Measurements from ENCODE around the gene CD163.
"Not testable (repeated sequence)": the region's sequence is repeated elsewhere in the genome, so short reads cannot be mapped to it uniquely, and the experiment has no call there.

The CD163 gene

DNA sequence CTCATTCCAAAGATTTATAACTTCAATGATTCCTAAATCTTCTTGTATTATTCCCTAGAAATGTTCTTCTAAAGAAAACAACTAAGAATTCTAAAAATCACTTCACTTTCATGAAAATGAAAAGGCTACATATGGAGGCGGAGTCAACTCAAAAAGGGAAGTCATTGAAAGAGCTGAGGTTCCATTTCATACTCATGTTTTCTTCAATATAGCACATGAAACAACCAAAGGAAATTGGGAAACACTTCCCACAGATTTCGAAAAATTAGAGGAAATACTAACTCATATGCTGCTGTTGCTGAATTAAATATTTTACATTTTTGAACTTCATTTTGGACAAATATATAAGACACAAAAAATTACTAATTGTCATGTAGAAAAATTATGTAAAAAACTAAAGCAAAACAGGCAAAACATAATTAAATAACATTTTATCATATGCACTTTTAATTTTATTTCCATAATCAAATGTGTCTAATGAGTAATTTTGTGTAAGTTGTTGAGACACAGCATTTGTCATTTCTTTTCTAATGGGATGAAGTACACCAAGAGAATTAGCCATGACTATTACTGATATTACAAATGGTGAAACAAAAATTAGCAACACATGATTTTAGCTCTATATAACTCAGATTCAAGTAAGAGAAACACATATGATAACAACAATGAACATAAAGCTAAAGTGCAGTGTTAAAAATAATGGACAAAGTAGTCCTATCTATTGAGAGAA is at the start of gene CD163:
CD163 (minus strand) TSS at position 92 of the 730 bp plus-strand sequence; CDS start at position 5, 87 bp downstream.
- no peak for DNase-seq (ENCODE audit: low spot score)

DNA sequence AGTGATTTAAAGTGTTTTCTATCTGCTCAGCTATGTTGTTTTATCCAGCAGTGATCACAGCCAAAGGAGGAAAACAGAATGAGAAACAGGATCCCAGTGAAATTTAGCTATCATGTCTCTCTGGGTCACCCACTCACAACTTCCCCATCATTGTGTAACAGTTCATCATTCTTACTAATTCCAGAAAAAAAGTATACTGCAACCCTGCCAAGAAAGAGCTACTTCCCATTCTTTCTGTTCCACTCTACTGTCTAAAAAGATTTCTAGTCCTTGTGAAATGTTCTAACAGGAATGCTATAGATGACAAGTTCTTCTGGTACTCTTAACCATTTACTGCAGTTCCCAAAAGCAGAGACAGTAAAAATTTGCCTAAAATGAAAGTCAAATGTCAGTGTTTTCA is 39.2 kb upstream of the CD163 start:
- DNase-seq (ENCODE audit: low spot score) = no peak

DNA sequence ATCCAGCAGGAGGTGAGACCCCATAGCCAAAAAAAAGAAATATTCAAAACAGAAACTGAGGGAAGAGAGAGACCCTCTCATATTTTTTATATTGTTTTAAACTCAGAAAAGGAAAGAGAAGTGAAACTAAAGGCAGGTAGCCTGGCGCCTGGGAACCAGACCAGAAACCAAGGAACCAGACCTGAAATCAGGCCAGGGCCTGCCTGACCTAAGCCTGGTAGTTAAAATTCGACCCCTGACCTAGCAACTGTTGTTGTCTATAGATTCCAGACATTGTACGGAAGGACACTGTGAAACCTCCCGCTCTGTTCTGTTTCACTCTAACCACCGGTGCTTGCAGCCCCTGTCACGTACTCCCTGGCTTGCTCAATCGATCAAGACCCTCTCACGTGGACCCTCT is 38.5 kb upstream of the CD163 start:
- no peak for DNase-seq (ENCODE audit: low spot score)

DNA sequence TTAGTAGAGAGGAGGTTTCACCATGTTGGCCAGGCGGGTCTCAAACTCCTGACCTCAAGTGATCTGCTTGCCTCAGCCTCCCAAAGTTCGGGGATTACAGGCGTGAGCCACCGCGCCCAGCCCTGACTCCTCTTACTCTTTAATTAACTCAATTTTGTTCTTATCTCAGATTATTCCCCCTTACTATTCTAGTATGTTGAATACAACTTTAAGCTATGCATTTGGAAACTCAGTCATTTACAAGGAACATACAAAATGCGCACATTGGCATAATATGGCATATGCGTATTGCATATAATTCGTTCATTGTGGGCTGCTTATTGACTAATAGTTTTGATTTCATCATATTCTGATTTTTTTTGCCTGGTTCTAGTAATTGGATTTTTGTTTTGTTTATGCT is 10.8 kb upstream of the CD163 start:
- no peak for DNase-seq (ENCODE audit: low spot score)

DNA sequence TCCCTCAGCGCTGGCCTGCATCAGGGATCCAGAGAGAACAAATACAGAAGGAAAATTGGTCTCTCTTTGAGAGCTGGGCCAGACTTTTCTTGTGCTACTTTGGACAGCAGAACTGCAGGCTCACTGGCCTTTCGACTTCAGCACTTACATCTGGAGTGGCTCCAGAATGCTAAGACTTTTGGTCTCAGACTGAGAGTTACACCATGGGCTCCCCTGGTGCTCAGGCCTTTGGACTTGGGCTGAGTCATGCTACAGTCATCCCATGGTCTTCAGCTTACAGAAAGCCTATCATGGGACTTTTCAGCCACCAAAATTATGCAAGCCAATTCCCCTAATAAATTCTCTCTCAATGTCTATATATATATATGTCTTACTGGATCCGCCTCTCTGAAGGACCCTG is 9.0 kb upstream of the CD163 start:
- peak; percentile 40 for DNase-seq (ENCODE audit: low spot score)

DNA sequence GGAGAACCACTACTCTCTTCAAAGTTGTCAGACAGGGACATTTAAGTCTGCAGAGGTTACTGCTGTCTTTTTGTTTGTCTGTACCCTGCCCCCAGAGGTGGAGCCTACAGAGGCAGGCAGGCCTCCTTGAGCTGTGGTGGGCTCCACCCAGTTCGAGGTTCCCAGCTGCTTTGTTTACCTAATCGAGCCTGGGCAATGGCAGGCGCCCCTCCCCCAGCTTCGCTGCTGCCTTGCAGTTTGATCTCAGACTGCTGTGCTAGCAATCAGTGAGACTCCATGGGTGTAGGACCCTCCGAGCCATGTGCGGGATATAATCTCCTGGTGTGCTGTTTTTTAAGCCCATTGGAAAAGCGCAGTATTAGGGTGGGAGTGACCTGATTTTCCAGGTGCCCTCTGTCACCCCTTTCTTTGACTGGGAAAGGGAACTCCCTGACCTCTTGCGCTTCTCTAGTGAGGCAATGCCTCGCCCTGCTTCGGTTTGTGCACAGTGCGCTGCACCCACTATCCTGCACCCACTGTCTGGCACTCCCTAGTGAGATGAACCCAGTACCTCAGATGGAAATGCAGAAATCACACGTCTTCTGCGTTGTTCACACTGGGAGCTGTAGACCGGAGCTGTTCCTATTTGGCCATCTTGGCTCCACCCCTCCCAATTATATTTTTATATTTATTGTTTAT is 6.4 kb upstream of the CD163 start:
- not testable (repeated sequence) for DNase-seq (ENCODE audit: low spot score)

DNA sequence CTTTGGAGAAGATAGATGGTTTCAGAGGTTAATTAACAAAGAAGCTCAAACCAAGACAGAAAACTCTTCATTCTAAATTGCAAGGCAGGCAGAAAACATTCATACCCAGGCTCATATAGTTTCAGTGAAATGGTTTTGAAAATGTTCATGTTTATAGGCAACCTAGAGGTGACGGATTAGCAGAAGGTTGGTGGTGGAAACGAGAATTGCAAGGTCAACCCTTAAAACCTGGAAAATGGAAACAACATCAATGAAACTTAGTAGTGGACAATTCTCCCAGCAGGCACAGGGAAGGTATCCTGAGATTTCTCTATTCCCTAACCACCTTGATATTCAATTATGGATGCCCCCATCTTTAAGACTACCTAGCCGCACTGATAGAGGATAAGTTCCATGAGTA is 965 bp downstream of the CD163 start:
- DNase-seq (ENCODE audit: low spot score) = no peak

DNA sequence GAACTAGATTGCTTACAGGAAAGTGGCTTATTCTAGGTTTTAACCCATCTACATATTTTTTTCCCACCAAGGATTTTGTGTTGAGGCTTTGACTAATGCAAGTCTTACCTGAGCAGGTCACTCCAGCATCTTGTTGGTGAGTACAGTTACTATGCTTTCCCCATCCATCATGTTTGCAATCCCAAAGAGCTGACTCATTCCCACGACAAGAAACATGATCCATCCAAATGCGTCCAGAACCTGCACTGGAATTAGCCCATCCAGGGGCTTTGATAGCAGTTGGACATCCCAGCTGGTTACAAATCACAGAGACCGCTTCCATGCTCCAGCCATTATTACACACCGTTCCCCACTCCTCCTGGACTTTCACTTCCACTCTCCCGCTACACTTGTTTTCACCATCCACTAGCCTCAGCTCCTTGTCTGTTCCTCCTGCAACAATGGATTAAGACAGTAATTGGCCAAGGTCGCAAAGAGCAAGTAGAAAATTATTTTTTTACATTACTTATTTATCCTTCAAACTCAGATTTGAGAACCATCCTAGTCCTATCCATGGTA is 2.5 kb downstream of the CD163 start:
- no peak for DNase-seq (ENCODE audit: low spot score)

DNA sequence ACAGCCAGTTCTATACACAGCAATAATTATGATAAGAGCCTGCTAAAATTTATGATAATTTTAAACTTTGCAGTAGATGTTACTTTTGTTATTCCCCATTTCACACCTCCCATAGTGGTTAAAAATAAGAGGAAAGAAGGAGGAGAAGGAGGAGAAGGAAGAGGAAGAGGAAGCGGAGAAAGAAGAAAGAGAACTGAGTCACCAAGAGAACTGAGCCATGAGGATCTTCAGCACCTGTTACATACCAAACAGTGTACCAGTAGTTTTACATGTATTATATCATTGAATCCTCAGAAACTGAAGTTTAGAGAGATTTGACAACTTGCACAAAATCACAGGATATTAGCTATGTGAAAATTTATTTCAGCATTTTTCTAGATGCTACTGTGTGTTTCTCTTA is 3.9 kb downstream of the CD163 start:
- no peak for DNase-seq (ENCODE audit: low spot score)

DNA sequence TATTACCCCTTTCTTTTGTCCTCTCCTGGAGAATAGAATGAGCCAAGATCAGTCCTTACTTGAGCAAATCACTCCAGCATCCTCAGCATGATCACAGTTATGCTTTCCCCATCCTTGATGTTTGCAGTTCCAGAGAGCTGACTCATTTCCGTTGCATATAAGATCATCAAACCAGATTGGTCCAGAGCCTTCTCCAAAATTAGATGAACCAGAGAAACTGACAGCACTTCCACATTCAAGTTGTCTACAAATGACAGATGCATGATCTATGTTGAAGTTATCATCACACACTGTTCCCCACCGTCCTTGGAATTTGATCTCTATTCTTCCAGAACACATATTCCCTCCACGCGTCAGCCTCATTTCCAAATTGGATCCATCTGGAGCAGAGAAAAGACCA is 4.8 kb downstream of the CD163 start:
- DNase-seq (ENCODE audit: low spot score) = peak; percentile 8

DNA sequence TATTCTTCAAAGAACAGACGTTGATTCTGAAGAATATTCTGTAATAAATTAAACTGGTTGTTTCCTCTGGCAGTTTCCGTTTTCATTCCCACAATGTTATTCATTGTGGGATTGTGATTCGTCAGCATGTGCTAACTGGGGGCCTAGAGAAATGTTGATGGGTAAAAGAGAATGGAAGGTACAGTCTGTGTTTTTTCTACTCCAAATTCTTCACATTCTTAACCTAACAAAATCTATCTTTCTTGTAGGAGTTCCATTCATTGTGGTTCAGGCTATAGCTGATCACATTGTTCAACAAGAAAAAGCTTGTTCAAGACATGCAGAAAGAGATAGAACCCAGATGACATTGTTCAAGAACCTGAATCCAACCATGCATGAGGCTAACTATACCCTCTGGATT is 5.9 kb downstream of the CD163 start:
- peak; percentile 20 for DNase-seq (ENCODE audit: low spot score)

DNA sequence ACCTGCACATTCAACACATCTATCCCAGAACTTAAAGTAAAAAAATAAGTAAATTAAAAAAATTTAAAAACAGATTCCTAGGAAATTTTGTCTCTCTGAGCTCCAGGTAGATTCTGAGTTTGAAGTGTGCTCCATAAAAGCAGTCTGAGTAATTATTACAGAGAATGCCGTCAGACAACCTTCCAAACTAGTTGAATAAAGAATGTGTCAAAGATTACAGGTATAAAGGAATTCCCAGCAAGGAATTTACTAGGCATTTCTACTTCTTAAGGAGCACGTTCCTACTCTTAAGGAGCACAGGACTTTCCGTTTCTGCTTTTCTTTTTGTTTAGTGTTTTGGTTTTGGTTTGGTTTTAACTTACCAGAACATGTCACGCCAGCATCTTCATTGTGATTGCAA is 7.1 kb downstream of the CD163 start:
- DNase-seq (ENCODE audit: low spot score) = no peak

DNA sequence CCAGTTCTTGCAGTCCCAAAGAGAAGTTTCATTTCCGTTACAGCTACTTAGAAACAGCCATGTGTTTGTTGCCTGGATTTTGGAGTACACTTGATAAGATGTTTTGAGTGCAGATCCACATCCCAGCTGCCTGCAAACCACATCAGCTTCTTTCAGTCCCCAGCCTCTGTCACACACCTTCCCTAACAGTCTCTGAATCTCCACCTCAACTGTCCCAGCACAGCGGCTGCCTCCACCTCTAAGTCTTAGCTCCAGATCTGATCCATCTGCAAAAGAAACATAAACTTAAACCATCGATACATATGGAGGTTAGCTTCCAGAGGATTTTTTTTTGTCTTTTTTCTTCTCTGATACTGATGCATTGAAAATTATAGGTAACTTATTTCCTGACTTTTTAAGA is 8.4 kb downstream of the CD163 start:
- no peak for DNase-seq (ENCODE audit: low spot score)

DNA sequence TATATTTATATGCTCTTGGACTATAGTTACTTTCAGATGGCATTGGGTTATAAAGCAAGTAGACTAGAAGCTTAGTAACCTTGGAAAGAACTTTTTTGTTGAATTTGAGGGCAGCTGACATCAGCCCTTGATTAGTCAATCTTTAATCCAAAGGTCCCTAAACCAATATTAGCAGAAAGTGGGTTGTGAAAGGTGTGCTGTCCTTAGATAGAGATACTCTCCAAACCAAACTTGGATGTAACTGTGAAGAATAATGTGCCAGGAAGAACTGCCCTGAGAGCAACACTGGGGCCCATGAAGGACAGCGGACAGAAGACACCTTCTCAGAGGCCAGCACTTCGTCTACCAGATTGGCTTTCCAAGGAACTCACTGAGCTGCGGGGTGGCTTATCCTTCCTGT is 10.6 kb downstream of the CD163 start:
- DNase-seq (ENCODE audit: low spot score) = no peak

DNA sequence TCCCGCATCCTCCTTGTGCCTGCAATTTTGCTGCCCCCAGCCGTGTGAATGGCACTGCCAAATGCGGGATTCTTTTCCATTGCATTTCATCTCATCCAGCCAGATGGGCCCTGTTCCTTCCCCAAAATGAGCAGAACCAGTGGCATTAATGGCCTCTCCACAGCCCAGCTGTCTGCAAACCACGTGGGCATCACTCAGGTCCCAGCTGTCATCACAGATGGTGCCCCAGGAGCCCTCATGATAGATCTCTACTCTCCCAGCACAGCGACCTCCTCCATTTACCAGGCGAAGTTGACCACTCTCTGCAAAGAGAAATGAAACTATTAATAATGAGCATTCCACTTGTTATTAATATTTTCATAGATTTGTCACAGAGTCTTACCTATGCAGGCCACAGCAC is 17.1 kb downstream of the CD163 start:
- DNase-seq (ENCODE audit: low spot score) = no peak

DNA sequence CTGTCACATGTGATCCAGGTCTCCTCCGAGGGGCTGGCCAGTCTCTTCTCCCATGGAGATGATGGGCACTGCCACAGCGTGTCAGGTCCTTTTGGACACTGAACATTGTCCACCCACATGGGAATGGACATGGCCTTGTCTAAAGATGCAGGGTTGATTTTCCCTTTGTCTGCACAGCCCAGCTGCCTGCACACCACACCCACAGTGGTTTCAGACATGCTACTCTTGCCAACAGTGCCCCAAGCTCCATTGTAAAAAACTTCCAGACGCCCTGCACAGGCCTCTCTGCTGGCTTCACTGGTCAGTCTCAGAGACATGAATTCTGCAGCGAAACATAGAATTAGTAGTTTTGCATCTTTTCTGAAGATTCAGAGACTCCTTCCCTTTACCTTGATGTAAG is 18.5 kb downstream of the CD163 start:
- DNase-seq (ENCODE audit: low spot score) = no peak

DNA sequence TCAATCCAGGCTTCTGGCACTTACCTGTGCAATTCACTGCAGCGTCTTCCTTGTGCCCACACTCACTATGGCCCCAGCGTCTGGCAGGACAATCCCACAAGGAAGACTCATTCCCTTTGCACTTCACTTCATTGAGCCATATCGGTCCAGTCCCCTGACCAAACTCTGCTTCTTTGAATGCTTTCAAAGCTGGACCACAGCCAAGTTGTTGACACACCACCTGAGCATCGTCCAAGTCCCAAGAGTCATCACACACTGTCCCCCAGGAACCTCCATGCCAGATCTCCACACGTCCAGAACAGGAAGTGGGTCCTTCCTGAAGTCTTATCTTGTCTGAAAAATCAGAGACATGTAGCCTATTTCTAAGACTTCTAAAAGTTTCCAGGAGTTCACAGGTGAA is 20.2 kb downstream of the CD163 start:
- DNase-seq (ENCODE audit: low spot score) = peak; percentile 12

DNA sequence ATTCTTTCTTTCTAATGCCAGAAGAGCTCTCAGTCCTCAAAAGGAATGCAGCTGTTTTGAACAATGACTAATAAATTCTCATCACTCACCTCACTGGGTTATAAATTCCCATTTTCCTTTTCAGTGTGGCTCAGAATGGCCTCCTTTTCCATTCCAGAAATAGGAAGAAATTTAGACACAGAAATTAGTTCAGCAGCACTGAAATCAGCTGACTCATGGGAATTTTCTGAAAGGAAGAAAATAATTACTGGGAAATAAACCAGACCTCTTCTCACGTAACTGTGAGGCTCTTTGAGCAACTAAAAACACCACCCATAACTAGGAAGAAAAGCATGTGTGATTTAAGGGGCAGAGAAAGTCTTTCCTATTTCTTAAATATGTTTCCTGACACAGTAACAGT is 23.8 kb downstream of the CD163 start:
- no peak for DNase-seq (ENCODE audit: low spot score)

DNA sequence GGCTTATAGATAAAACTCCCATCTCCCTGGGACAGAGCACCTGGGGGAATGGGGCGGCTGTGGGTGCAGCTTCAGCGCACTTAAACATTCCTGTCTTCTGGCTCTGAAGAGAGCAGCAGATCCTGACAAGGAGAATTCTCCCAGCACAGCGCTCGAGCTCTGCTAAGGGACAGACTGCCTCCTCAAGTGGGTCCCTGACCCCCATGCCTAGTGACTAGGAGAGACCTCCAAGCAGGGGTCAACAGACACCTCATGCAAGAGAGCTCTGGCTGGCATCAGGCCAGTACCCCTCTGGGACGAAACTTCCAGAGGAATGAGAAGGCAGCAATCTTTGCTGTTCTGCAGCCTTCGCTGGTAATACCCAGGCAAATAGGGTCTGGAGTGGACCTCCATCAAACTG is 31.5 kb downstream of the CD163 start:
- DNase-seq (ENCODE audit: low spot score) = no peak

DNA sequence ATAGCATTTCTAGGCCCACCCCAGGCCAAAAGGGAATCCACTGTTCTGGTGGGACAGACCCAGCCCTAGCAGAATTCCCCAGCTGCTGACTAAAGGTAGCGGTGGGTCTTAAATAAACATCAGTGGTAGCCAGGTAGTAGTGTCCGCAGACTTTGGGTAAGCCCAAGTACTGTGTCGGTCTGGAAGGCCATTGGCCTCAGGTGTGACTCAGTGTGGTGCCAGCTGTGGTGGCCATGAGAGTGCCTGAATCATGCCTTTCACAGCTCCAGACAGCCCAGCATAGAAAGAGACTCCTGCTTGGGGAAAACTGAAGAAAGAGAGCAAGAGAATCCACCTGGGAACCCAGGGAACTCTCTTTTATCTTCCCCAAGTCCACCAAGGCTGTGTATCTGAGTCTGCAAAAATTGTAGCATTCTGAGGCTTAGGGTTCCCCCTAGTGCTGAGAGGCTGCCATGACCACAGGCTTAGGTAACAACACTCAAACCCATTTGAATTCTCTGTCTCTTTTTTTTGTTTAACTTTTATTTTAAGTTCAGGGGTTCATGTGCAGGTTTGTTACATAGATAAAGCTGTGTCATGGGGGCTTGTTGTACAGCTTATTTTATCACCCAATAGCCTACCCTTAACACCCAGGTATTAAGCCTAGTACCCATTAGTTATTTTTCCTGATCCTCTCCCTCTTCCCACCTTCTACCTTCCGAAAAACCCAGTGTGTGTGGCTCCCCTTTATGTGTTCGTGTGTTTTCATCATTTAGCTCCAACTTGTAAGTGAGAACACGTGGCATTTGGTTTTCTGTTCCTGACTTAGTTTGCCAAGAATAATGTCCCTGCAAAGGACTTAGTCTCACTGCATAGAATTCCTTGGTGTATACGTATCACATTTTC is 43.0 kb downstream of the CD163 start:
- DNase-seq (ENCODE audit: low spot score) = peak; percentile 41

DNA sequence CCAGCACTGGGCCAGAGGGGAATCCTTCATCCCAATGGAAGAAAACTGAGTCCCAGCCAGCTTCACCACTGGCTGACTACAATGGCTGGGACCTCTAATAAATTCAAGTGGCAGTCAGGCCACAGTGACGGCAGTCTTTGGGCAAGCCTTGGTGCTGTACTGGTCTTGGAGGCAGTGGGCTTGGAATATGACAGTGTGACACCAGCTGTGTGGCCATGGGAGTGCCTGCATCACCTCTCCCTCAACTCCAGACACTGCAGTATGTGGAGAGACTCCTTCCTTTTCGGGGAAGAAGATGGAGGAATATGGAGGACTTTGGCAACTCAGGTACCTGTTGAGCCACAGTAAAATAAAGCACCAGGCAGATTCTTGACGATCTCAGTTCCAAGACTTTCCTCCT is 43.6 kb downstream of the CD163 start:
- no peak for DNase-seq (ENCODE audit: low spot score)

DNA sequence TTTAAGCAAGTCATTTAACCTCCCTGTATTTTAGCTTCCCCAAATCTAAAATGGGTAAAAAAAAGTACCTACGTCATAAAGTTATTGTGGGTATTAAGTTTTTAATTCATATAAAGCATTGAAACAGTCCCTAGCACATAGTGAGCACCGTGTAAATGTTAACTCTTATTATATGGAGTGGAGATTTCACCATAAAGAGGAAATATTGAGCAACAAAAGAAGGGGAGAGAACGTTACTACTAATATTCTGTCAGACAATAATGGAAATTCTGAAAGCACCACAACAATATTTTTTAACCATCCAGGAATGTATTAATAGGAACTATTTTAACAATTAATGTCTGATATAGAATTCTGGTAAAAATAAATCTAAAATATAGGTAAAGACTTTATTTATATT is 51.8 kb downstream of the CD163 start:
- no peak for DNase-seq (ENCODE audit: low spot score)

DNA sequence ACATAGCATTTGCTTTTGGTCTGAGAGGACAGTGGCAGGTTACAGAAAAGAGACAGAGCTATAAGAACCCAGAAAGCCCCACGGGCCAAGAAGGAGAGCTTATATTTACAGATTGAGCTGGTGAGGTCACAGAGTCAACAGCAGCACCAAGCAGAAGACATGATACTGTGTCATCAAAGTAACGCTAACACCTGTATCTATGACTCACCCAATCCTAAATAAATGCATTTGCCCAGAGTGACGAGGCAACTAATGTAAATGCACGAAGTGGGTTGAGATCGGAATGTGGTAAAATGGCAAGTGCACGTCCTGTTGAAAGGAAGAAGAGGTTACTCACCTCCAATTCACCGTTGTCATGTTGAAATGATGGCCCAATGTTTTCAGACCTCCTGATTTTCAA is 52.9 kb downstream of the CD163 start:
- DNase-seq (ENCODE audit: low spot score) = no peak

Measured in kidney tubule cell (primary cell).